Transverse colon (tissue), 4 donors: ENCODE results near the gene ALDH3B1. TPM values are rescaled to one million over a fixed set of nuclear protein-coding genes. Genes with fewer than 3 reads are reported as not detected.
"Not testable (repeated sequence)": the region's sequence is repeated elsewhere in the genome, so short reads cannot be mapped to it uniquely, and the experiment has no call there.

ENCODE experiments used
- DNase-seq: peaks from one replicate; pipeline ENCODE4 v3.0.0-alpha.2; 2019
- H3K27ac ChIP-seq, 4 donors: fragments of 200-600 bp; sonication (generic); 2 replicates each; pipeline ENCODE4 v1.5.1; 2016 to 2018; ENCODE audit warnings: inconsistent platforms in 4 of 4
- H3K27me3 ChIP-seq: fragments of 200-600 bp; sonication (generic); 2 replicates; pipeline ENCODE4 v1.5.1; 2017; ENCODE audit warnings: inconsistent platforms
- H3K36me3 ChIP-seq, 4 donors: fragments of 200-600 bp; sonication (generic); 2 replicates each; pipeline ENCODE4 v1.5.1; 2017 to 2019; ENCODE audit warnings: inconsistent platforms in 4 of 4
- H3K4me1 ChIP-seq, 4 donors: fragments of 200-600 bp; sonication (generic); 2 replicates each; pipeline ENCODE4 v1.5.1; 2017 to 2020; ENCODE audit warnings: inconsistent platforms in 4 of 4
- H3K4me3 ChIP-seq, 4 donors: fragments of 200-600 bp; sonication (generic); 1 replicate in 1 of 4; 2 replicates in 3 of 4; pipeline versions ENCODE4 v1.5.1 to v1.6.1; 2017 to 2019; ENCODE audit warnings: inconsistent platforms in 4 of 4
- H3K9me3 ChIP-seq, 2 donors: fragments of 200-600 bp; sonication (generic); 2 replicates each; pipeline ENCODE4 v1.5.1; 2017 to 2019; ENCODE audit warnings: inconsistent platforms in 2 of 2
- CTCF ChIP-seq, 5 experiments: fragments of 200-600 bp in 3 of 5; fragments of 450-650 bp in 2 of 5; sonication (generic) in 3 of 5; IDR thresholded peaks; 1 replicate in 2 of 5; 2 replicates in 3 of 5; pipeline ENCODE4 v1.5.1; 2016 to 2017; ENCODE audit warnings: antibody characterized with exemption in 5 of 5, inconsistent platforms in 3 of 5, mild to moderate bottlenecking in 2 of 5, moderate library complexity in 1 of 5
- EP300 ChIP-seq: sonication (generic); formaldehyde crosslinking; IDR thresholded peaks from one replicate; pipeline ENCODE4 v1.6.1; 2017; ENCODE audit warnings: antibody characterized with exemption, low read depth
- POLR2A ChIP-seq: fragments of 450-650 bp; IDR thresholded peaks from one replicate; pipeline ENCODE4 v1.6.1; 2016; ENCODE audit warnings: antibody characterized with exemption, mild to moderate bottlenecking, moderate library complexity
- POLR2AphosphoS5 ChIP-seq, 3 donors: sonication (generic); formaldehyde crosslinking; IDR thresholded peaks; one replicate each; pipeline ENCODE4 v1.6.1; 2016; ENCODE audit warnings: antibody characterized with exemption in 3 of 3
- WGBS, 2 donors: methylation state at CpG; one replicate each; pipeline ENCODE4 v1.1.5; 2018; ENCODE audit warnings: low coverage in 1 of 2; 5-methylcytosine and 5-hydroxymethylcytosine counted together
- in situ Hi-C, 4 donors: fragments of 200-750 bp; cut with MboI; loops; one replicate each; pipeline versions ENCODE4 v1.15.0 to v1.15.1; 2017; ENCODE audit warnings: low sequenced_read_pairs in 3 of 4, low pct_ligation_motif_present in 1 of 4, low pct_unique_long_range_greater_than_20kb in 1 of 4
- intact Hi-C: fragments of 100-400 bp; cut with DNase I; formaldehyde crosslinking; loops from one replicate; pipeline ENCODE4 v1.15.1; 2023; ENCODE audit warnings: low total_unique reads
- total RNA-seq, 4 donors: library from RNA; depleted of rRNA; stranded (reverse); fragments of >200 nt; gene quantifications; one replicate each; pipeline ENCODE4 v1.1.0, GENCODE V29; 2016

Gene ALDH3B1
- total RNA-seq, 4 donors from 2014 or later = 12.1 to 14.9 (median 13.5) TPM

GRCh38 chr11:67978766-67979418 lies 31.2 kb upstream of the ALDH3B1 start:
- H3K36me3 ChIP-seq, in situ Hi-C loops, H3K4me1 ChIP-seq, H3K27me3 ChIP-seq, H3K4me3 ChIP-seq, intact Hi-C loops, H3K9me3 ChIP-seq: not testable (repeated sequence)
- DNase-seq = peak; percentile 78
- TF ChIP-seq POLR2AphosphoS5 (IDR thresholded peaks at IDR 0.05) = peak in 1 of 3 donors; percentile 30
- 38 to 100% methylated on average over 1 to 17 of the region's 17 CpGs for WGBS, 2 donors
- peak overlapping the region in 1 of 4 donors; percentile 42 for H3K27ac ChIP-seq

- H3K27ac ChIP-seq, H3K4me1 ChIP-seq, in situ Hi-C loops, H3K27me3 ChIP-seq, H3K4me3 ChIP-seq, DNase-seq, intact Hi-C loops, H3K9me3 ChIP-seq, H3K36me3 ChIP-seq: not testable (repeated sequence)
- WGBS, 2 donors = 55 to 84% methylated on average over 2 to 10 of the region's 10 CpGs
Observed at GRCh38 chr11:67981226-67981625, 28.9 kb upstream of the ALDH3B1 start.

GRCh38 chr11:67982255-67982857 lies 27.8 kb upstream of the ALDH3B1 start:
- DNase-seq, H3K27ac ChIP-seq, H3K4me1 ChIP-seq, H3K36me3 ChIP-seq, intact Hi-C loops, in situ Hi-C loops, H3K4me3 ChIP-seq, H3K9me3 ChIP-seq, H3K27me3 ChIP-seq: not testable (repeated sequence)
- WGBS, 2 donors = 72 to 81% methylated on average over 9 to 17 of the region's 17 CpGs

GRCh38 chr11:67983951-67984350 lies 26.2 kb upstream of the ALDH3B1 start:
- 76% methylated on average over 23 of the region's 29 CpGs; no CpG with 5 or more reads in 1 of the 2 donors for WGBS, 2 donors
- H3K27me3 ChIP-seq = no peaks in the 10 kb centered on the region
- H3K9me3 ChIP-seq = no peaks in the 10 kb centered on the region
- H3K4me1 ChIP-seq = peaks cover 0 to 2% (median under 1%) of the 10 kb centered on the region in 4 donors
- no peak for TF ChIP-seq CTCF (IDR thresholded peaks at IDR 0.05)
- no peak for TF ChIP-seq EP300
- no peak for TF ChIP-seq POLR2AphosphoS5 (IDR thresholded peaks at IDR 0.05)
- TF ChIP-seq POLR2A = no peak
- H3K36me3 ChIP-seq = no peaks in the 10 kb centered on the region
- intact Hi-C loops (no loop called here), in situ Hi-C loops (no loop called here)
- no peak overlapping the region for H3K27ac ChIP-seq
- no peak overlapping the region for H3K4me3 ChIP-seq
- DNase-seq = no peak

GRCh38 chr11:67985302-67985701 lies 24.8 kb upstream of the ALDH3B1 start:
- intact Hi-C loops, H3K4me3 ChIP-seq, H3K27me3 ChIP-seq, H3K9me3 ChIP-seq, H3K27ac ChIP-seq, H3K36me3 ChIP-seq, DNase-seq, in situ Hi-C loops, H3K4me1 ChIP-seq: not testable (repeated sequence)
- 78 to 79% methylated on average over 3 to 6 of the region's 6 CpGs for WGBS, 2 donors

- DNase-seq, H3K36me3 ChIP-seq, H3K9me3 ChIP-seq, intact Hi-C loops, H3K27ac ChIP-seq, in situ Hi-C loops: not testable (repeated sequence)
- Histone ChIP-seq H3K4me1 (peaks cover 0 to 10% (median 8%) of the 10 kb centered on the region in 4 donors), H3K27me3 (peaks cover 11% of the 10 kb centered on the region), H3K4me3 (peak overlapping the region in 1 of 4 donors; percentile 32)
- WGBS, 2 donors = 34% methylated on average over 22 of the region's 58 CpGs; no CpG with 5 or more reads in 1 of the 2 donors
Observed at GRCh38 chr11:67990546-67991346, 19.4 kb upstream of the ALDH3B1 start.

GRCh38 chr11:67991347-67992121 lies 18.6 kb upstream of the ALDH3B1 start:
- H3K36me3 ChIP-seq, DNase-seq, H3K27ac ChIP-seq, in situ Hi-C loops, intact Hi-C loops, H3K9me3 ChIP-seq: not testable (repeated sequence)
- 51% methylated on average over 50 of the region's 70 CpGs; no CpG with 5 or more reads in 1 of the 2 donors for WGBS, 2 donors
- H3K4me1 ChIP-seq = peaks cover 0 to 15% (median 10%) of the 10 kb centered on the region in 4 donors
- H3K27me3 ChIP-seq = peaks cover 11% of the 10 kb centered on the region
- peak overlapping the region in 1 of 4 donors; percentile 32 for H3K4me3 ChIP-seq
